Brain microvascular endothelial cell (primary cell): ENCODE results near the gene VIPR2.

Experiments
- DNase-seq: peaks from one replicate; pipeline ENCODE4 v3.0.0-alpha.2; 2020
- H3K27ac ChIP-seq: fragments of 250-450 bp; sonication (Bioruptor Pico); 2 replicates; pipeline ENCODE4 v1.5.1; 2020; ENCODE audit warnings: mild to moderate bottlenecking, moderate library complexity
- H3K27me3 ChIP-seq: fragments of 250-450 bp; sonication (Bioruptor Pico); replicated peaks from 2 replicates; pipeline ENCODE4 v1.5.1; 2020; ENCODE audit warnings: mild to moderate bottlenecking
- H3K36me3 ChIP-seq: fragments of 250-450 bp; sonication (Bioruptor Pico); replicated peaks from 2 replicates; pipeline ENCODE4 v1.5.1; 2020; ENCODE audit warnings: mild to moderate bottlenecking
- H3K4me3 ChIP-seq: 2 replicates; pipeline ENCODE4 v1.5.1; 2011; ENCODE audit warnings: low read depth, mild to moderate bottlenecking, control low read depth, low read length, moderate library complexity
- CTCF ChIP-seq: IDR thresholded peaks from 2 replicates; pipeline ENCODE4 v1.5.1; 2011; ENCODE audit warnings: low read depth, mild to moderate bottlenecking, moderate library complexity, low read length, control low read depth, inconsistent platforms; ENCODE audit errors: missing control alignments
- in situ Hi-C: cut with HindIII; loops from 2 replicates; pipeline ENCODE4 v1.10.0; 2017; ENCODE audit warnings: low sequenced_read_pairs, low pct_ligation_motif_present

Gene VIPR2

GRCh38 chr7:159109653-159110035, 35.0 kb downstream of the VIPR2 start:
- Histone ChIP-seq H3K27ac (no peak overlapping the region), H3K27me3 (no peaks in the 10 kb centered on the region), H3K36me3 (no peaks in the 10 kb centered on the region), H3K4me3 (no peak overlapping the region)
- DNase-seq: no peak
- in situ Hi-C loops: no loop called here
- no peak for TF ChIP-seq CTCF

GRCh38 chr7:159108941-159109652, 35.6 kb downstream of the VIPR2 start:
- Histone ChIP-seq H3K27ac (no peak overlapping the region), H3K27me3 (no peaks in the 10 kb centered on the region), H3K4me3 (no peak overlapping the region), H3K36me3 (no peaks in the 10 kb centered on the region)
- in situ Hi-C loops: no loop called here
- TF ChIP-seq CTCF: no peak
- DNase-seq: no peak

DNA sequence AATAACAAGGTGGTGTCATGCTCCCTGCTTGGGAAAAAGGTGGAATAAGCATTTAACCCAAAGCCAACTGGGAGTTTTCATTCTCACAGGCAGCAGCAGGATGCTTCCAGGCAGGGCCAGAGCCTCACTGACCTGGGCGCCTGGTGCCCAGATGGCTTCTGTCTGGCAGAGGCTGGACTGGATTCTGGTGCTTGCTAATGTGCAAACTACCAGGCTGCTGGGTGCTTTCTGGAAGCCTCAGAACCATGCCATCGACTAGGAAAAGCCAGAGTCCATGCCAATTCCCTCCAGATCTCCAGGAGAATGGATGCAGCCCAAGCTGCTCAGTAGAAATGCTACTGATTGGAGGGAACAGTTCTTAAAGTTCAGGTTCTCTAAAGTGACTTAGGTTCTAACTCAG, 36.2 kb downstream of the VIPR2 start:
- in situ Hi-C loops: no loop called here
- no peak for DNase-seq
- no peak overlapping the region for H3K4me3 ChIP-seq
- no peak overlapping the region for H3K27ac ChIP-seq
- no peaks in the 10 kb centered on the region for H3K27me3 ChIP-seq
- no peaks in the 10 kb centered on the region for H3K36me3 ChIP-seq
- TF ChIP-seq CTCF: no peak

DNA sequence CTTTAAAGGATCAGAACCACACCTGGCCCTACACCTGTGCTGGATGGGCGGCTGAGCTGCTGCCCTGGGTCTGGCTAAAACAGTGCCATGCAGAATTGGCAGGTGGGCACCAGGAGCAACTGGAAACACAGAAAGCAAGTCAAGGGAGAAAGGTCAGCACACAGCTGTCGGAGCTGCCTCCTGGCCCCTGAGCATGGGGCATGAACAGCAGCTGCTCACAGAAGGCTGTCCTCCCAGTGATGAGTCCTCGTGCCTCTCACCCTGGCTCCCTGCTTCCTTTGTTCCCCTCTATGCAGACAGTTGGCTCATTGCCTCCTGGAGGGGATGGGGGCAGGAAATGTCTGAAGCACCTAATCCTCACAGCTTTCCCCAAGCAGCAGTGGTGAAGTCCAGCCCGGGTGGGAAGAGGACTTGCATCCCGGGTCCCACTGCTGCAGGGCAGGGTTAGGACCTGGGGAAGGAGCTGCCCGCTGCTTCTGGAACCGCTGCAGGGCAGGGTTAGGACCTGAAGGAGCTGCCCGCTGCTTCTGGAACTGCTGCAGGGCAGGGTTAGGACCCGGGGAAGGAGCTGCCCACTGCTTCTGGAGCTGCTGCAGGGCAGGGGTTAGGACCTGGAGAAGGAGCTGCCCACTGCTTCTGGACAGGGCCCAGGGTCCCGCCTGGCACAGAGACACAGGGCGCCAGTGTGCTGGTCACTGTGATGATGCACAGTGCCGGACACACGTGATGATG, 37.3 kb downstream of the VIPR2 start:
- no peaks in the 10 kb centered on the region for H3K27me3 ChIP-seq
- no peak for DNase-seq
- no peak overlapping the region for H3K27ac ChIP-seq
- no peak for TF ChIP-seq CTCF
- H3K4me3 ChIP-seq: no peak overlapping the region
- in situ Hi-C loops: no loop called here
- no peaks in the 10 kb centered on the region for H3K36me3 ChIP-seq

DNA sequence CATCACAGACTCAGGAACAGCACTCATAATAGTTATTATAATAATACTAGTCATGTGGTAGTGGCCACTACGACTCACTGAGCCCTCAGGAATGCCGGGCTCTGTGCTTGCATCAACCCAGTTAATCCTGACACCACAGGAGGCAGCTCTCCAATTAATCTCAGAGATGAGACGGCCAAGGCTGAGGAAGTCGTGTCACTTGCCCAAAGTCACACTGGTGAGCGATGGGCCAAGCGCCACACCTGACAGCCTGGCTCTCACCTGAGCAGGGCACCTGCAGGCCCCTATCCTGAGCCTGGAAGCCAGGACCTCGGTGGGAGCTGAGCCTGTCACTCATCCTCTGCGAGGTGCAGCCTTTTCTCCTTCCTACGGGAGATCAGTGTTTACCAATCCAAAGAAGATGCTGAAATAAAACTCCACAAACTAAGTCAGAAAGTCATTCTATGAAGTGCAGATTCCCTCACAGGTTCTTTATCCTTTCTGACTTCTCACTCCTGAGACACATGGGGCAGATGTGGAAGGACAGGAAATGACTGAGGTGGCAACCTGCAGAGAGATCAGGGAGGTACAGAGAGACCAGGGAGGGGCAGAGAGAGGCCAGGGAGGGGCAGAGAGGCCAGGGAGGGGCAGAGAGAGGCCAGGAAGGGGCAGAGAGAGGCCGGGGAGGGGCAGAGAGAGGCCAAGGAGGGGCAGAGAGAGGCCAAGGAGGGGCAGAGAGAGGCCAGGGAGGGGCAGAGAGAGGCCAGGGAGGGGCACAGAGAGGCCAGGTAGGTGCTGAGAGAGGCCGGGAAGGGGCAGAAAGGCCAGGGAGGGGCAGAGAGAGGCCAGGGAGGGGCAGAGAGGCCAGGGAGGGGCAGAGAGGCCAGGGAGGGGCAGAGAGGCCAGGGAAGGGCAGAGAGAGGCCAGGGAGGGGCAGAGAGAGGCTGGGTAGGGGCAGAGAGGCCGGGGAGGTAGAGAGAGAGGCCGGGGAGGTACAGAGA, 38.5 kb downstream of the VIPR2 start:
- no peak overlapping the region for H3K27ac ChIP-seq
- no peak for DNase-seq
- in situ Hi-C loops: no loop called here

More for the DNA sequence above, 38.5 kb downstream of the VIPR2 start:
- no peaks in the 10 kb centered on the region for H3K36me3 ChIP-seq
- H3K4me3 ChIP-seq: no peak overlapping the region
- H3K27me3 ChIP-seq: no peaks in the 10 kb centered on the region
- no peak for TF ChIP-seq CTCF
